Neuron (in vitro differentiated cells): ENCODE measurements around the gene CLDN24.
"Not testable (repeated sequence)": the region's sequence is repeated elsewhere in the genome, so short reads cannot be mapped to it uniquely, and the experiment has no call there.

ENCODE experiments used
- H2AFZ ChIP-seq: one replicate; pipeline ENCODE4 v1.6.1; 2013; ENCODE audit warnings: low read depth, mild to moderate bottlenecking, inconsistent platforms, low read length, moderate library complexity
- H3K27me3 ChIP-seq: one replicate; pipeline ENCODE4 v1.6.1; 2013; ENCODE audit warnings: low read length; ENCODE audit not compliant: insufficient read depth
- H3K36me3 ChIP-seq: one replicate; pipeline ENCODE4 v1.6.1; 2013; ENCODE audit warnings: low read length; ENCODE audit not compliant: insufficient read depth
- H3K4me1 ChIP-seq: one replicate; pipeline ENCODE4 v1.6.1; 2013; ENCODE audit warnings: low read length; ENCODE audit not compliant: insufficient read depth
- H3K4me3 ChIP-seq: 2 replicates; pipeline ENCODE4 v1.5.1; 2013; ENCODE audit warnings: mild to moderate bottlenecking, low read length, moderate library complexity
- H3K9me3 ChIP-seq: one replicate; pipeline ENCODE4 v1.6.1; 2013; ENCODE audit warnings: low read length

The CLDN24 gene

GRCh38 chr4:183326387-183326786 is 4.2 kb upstream of the CLDN24 start:
- H2AFZ ChIP-seq, H3K9me3 ChIP-seq, H3K27me3 ChIP-seq, H3K4me1 ChIP-seq, H3K4me3 ChIP-seq, H3K36me3 ChIP-seq: not testable (repeated sequence)

GRCh38 chr4:183324619-183325018 is 2.4 kb upstream of the CLDN24 start:
- Histone ChIP-seq H2AFZ (no peak overlapping the region), H3K9me3 (peaks cover 2% of the 10 kb centered on the region)

GRCh38 chr4:183324056-183324455 is 1.8 kb upstream of the CLDN24 start:
- H3K4me3 ChIP-seq, H3K36me3 ChIP-seq, H2AFZ ChIP-seq, H3K4me1 ChIP-seq, H3K27me3 ChIP-seq, H3K9me3 ChIP-seq: not testable (repeated sequence)

More at GRCh38 chr4:183324619-183325018, 2.4 kb upstream of the CLDN24 start:
- Histone ChIP-seq H3K4me3 (no peak overlapping the region), H3K36me3 (no peaks in the 10 kb centered on the region), H3K4me1 (no peaks in the 10 kb centered on the region), H3K27me3 (no peaks in the 10 kb centered on the region)

- Histone ChIP-seq H3K4me3 (no peak overlapping the region), H3K9me3 (peaks cover 2% of the 10 kb centered on the region), H3K36me3 (no peaks in the 10 kb centered on the region), H3K4me1 (no peaks in the 10 kb centered on the region), H2AFZ (no peak overlapping the region), H3K27me3 (no peaks in the 10 kb centered on the region)
Measured at GRCh38 chr4:183323295-183323694, 1.1 kb upstream of the CLDN24 start.

GRCh38 chr4:183321516-183321915 is 710 bp downstream of the CLDN24 start:
- H3K9me3 ChIP-seq = no peaks in the 10 kb centered on the region
- H3K4me1 ChIP-seq = no peaks in the 10 kb centered on the region
- no peaks in the 10 kb centered on the region for H3K27me3 ChIP-seq
- H3K4me3 ChIP-seq = no peak overlapping the region
- H3K36me3 ChIP-seq = no peaks in the 10 kb centered on the region
- no peak overlapping the region for H2AFZ ChIP-seq

GRCh38 chr4:183321079-183321478 is 1.1 kb downstream of the CLDN24 start:
- Histone ChIP-seq H3K36me3 (peaks cover under 1% of the 10 kb centered on the region), H2AFZ (no peak overlapping the region), H3K4me3 (no peak overlapping the region), H3K9me3 (no peaks in the 10 kb centered on the region), H3K27me3 (no peaks in the 10 kb centered on the region), H3K4me1 (no peaks in the 10 kb centered on the region)

GRCh38 chr4:183320211-183321059 is 1.8 kb downstream of the CLDN24 start, which contains the start of gene CLDN22:
Gene CLDN22 (minus strand): TSS chr4:183320276. CDS start chr4:183320218, 58 bp downstream.
- Histone ChIP-seq H3K9me3 (no peaks in the 10 kb centered on the region), H2AFZ (no peak within 1 kb of the TSS), H3K4me1 (no peaks in the 10 kb centered on the region), H3K4me3 (no peak within 1 kb of the TSS), H3K27me3 (no peaks in the 10 kb centered on the region), H3K36me3 (peaks cover 5% of the 10 kb centered on the region)

GRCh38 chr4:183318656-183319055 is 3.6 kb downstream of the CLDN24 start:
- Histone ChIP-seq H3K9me3 (no peaks in the 10 kb centered on the region), H3K4me3 (no peak overlapping the region), H3K4me1 (no peaks in the 10 kb centered on the region), H2AFZ (no peak overlapping the region), H3K36me3 (peaks cover 17% of the 10 kb centered on the region), H3K27me3 (no peaks in the 10 kb centered on the region)

- no peaks in the 10 kb centered on the region for H3K27me3 ChIP-seq
- peaks cover 31% of the 10 kb centered on the region for H3K36me3 ChIP-seq
- H3K9me3 ChIP-seq = no peaks in the 10 kb centered on the region
- H2AFZ ChIP-seq = no peak overlapping the region
- no peaks in the 10 kb centered on the region for H3K4me1 ChIP-seq
- no peak overlapping the region for H3K4me3 ChIP-seq
Measured at GRCh38 chr4:183314806-183315205, 7.4 kb downstream of the CLDN24 start.

- H3K36me3 ChIP-seq = peaks cover 31% of the 10 kb centered on the region
- H2AFZ ChIP-seq = no peak overlapping the region
- H3K9me3 ChIP-seq = no peaks in the 10 kb centered on the region
- no peak overlapping the region for H3K4me3 ChIP-seq
- no peaks in the 10 kb centered on the region for H3K4me1 ChIP-seq
- H3K27me3 ChIP-seq = no peaks in the 10 kb centered on the region
Measured at GRCh38 chr4:183314336-183314735, 7.9 kb downstream of the CLDN24 start.

GRCh38 chr4:183312841-183313240 is 9.4 kb downstream of the CLDN24 start:
- H3K4me1 ChIP-seq = no peaks in the 10 kb centered on the region
- H3K9me3 ChIP-seq = no peaks in the 10 kb centered on the region
- no peak overlapping the region for H3K4me3 ChIP-seq
- H2AFZ ChIP-seq = no peak overlapping the region
- H3K36me3 ChIP-seq = peaks cover 36% of the 10 kb centered on the region
- H3K27me3 ChIP-seq = no peaks in the 10 kb centered on the region

GRCh38 chr4:183306811-183307210 is 15.4 kb downstream of the CLDN24 start:
- Histone ChIP-seq H3K36me3 (peaks cover 7% of the 10 kb centered on the region), H3K4me3 (no peak overlapping the region), H3K4me1 (no peaks in the 10 kb centered on the region), H3K27me3 (no peaks in the 10 kb centered on the region), H3K9me3 (no peaks in the 10 kb centered on the region), H2AFZ (no peak overlapping the region)

GRCh38 chr4:183304538-183304937 is 17.7 kb downstream of the CLDN24 start:
- Histone ChIP-seq H3K9me3 (no peaks in the 10 kb centered on the region), H3K36me3 (peaks cover 7% of the 10 kb centered on the region), H2AFZ (no peak overlapping the region), H3K4me3 (no peak overlapping the region), H3K4me1 (peaks cover 8% of the 10 kb centered on the region), H3K27me3 (no peaks in the 10 kb centered on the region)

GRCh38 chr4:183304067-183304466 is 18.2 kb downstream of the CLDN24 start:
- H3K36me3 ChIP-seq = peaks cover 7% of the 10 kb centered on the region
- H2AFZ ChIP-seq = no peak overlapping the region
- H3K4me3 ChIP-seq = no peak overlapping the region
- peaks cover 12% of the 10 kb centered on the region for H3K4me1 ChIP-seq
- H3K9me3 ChIP-seq = no peaks in the 10 kb centered on the region
- no peaks in the 10 kb centered on the region for H3K27me3 ChIP-seq
